ENCODE measurements around the gene BAHCC1.

Gene BAHCC1

DNA sequence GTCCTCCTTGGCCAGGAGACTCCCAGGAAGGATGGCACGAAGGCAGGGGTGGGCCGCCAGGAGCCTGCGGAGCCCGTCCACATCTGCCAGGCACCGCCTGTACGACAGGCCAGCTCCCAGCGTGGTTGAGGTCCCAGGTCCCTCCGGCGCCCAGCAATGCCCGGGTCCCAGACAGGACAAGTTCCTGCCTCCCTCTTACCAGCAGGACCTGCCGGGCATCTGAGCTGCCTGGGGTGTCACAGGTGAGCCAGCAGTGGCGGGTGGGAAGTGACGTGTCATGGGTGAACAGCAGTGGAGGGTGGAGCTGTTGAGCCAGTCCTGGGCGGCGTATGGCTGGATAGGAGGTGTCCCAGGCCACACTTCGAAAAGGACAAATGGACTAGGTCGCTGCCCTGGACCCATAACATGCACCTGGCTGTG, 15.7 kb upstream of the BAHCC1 start:
- H3K4me3 ChIP-seq (ENCODE audit: low read depth, low read length): no peak overlapping the region
- TF ChIP-seq, protein P1, sequence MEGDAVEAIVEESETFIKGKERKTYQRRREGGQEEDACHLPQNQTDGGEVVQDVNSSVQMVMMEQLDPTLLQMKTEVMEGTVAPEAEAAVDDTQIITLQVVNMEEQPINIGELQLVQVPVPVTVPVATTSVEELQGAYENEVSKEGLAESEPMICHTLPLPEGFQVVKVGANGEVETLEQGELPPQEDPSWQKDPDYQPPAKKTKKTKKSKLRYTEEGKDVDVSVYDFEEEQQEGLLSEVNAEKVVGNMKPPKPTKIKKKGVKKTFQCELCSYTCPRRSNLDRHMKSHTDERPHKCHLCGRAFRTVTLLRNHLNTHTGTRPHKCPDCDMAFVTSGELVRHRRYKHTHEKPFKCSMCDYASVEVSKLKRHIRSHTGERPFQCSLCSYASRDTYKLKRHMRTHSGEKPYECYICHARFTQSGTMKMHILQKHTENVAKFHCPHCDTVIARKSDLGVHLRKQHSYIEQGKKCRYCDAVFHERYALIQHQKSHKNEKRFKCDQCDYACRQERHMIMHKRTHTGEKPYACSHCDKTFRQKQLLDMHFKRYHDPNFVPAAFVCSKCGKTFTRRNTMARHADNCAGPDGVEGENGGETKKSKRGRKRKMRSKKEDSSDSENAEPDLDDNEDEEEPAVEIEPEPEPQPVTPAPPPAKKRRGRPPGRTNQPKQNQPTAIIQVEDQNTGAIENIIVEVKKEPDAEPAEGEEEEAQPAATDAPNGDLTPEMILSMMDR (IDR thresholded peaks at IDR 0.05; ENCODE audit: borderline replicate concordance, insufficient read depth, low read depth, low read length): no peak

DNA sequence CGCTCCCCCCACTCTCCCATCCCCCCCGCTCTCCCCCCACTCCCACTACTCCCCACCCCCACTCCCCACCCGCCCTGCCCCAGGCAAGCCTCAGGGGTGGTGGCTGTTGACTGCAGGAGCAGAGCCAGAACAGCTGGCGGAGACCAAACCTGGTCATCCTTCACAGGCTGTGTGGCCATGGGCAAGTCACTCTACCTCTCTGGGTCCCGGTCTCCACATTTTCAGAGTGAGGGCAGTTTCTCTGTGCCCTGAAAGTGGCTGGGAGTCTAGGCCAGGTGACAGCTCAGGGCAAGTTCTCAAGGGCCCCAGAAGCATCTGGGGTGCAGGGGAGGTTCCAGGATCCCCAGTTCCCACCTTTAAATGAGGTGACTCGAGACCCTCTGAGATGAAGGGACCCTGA, 15.1 kb upstream of the BAHCC1 start:
- TF ChIP-seq, protein P1 (IDR thresholded peaks at IDR 0.05; ENCODE audit: borderline replicate concordance, insufficient read depth, low read depth, low read length): no peak

DNA sequence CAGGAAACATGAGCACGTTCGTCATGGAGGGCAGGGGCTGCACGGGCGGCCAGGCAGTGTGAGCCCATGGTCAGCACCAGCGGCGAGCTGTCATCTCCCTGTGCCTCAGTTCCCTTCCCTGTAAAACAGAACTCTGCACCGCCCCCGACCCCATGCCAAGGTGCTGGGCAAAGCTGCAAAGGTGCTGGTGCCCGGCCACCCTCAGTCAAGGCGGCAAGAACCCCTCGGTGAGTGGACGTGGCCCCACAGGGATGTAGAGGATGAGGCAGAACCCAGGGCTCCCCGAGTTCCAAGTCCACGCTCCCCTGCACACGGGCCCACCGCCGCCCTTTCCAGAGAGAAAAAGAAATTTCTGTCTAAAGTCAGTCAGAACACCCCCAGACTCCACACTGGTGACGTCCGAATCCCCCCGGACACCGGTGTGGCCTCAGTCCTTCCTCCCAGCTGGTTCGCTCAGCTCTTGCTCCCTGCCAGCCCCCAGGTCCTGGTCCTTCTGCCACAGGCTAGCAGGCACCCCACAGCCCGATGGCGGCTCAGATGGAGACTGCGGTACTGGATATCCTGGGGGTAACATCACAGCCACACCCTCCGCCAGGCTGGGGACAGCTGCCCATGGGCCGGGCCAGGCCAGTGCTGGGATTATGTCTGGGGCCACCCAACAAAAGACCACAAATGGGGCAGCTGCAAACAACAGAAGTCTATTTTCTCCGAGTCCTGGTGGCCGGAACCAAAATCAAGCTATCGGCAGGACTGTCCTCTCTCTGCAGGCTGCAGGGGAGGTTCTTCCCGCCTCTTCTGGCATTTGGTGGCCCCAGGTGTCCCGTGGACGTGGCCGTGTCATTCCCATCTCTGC, 14.4 kb upstream of the BAHCC1 start:
- no peak overlapping the region for H3K4me3 ChIP-seq (ENCODE audit: low read depth, low read length)
- TF ChIP-seq, protein P1 (IDR thresholded peaks at IDR 0.05; ENCODE audit: borderline replicate concordance, insufficient read depth, low read depth, low read length): no peak

More for the DNA sequence above, 15.1 kb upstream of the BAHCC1 start:
- H3K4me3 ChIP-seq (ENCODE audit: low read depth, low read length): no peak overlapping the region

DNA sequence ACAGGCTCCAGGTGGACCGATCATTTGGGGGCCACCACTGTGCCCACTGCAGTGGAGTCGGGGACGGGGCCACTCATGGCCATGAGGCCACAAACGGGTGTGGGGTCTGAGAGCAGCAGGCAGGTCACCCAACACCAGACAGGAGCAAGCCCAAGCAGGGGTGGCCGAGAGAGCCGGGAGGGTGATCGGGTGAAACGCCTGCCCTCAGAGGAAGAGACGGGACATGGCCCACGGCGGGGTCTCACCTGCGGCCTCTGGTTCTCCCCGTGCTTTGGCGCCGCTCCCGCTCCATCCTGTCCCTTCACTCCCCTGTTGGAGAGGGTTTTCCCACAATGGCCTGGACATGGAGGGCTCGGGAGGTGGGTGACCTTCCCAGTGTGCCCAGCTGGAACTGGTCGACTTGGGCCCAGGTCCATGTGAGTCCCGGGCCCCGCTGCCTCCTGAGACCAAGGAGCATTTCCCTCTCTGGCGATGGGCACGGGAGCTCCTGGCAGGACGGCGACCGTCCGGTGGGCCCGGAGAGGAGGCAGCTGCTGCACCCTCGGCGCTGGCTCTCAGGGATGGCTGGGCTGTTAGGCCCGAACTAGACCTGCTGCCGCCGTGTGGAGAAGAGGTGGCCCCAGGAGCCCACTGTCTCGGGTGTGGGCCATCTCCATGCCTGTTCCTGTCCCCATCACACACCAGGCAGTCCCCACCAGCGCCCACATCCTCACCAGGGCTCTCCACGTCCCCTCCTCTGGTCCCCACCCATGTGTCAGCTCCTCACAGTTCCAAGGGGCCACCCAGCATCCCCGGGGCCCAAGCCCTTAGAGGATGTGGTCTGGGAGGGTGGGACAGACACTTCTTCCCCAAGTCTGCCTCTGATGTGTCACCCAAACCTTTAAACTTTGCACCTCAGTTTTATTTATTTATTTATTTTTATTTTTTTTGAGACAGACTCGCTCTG, 13.4 kb upstream of the BAHCC1 start:
- TF ChIP-seq, protein P1 (IDR thresholded peaks at IDR 0.05; ENCODE audit: borderline replicate concordance, insufficient read depth, low read depth, low read length): no peak
- H3K4me3 ChIP-seq (ENCODE audit: low read depth, low read length): no peak overlapping the region

DNA sequence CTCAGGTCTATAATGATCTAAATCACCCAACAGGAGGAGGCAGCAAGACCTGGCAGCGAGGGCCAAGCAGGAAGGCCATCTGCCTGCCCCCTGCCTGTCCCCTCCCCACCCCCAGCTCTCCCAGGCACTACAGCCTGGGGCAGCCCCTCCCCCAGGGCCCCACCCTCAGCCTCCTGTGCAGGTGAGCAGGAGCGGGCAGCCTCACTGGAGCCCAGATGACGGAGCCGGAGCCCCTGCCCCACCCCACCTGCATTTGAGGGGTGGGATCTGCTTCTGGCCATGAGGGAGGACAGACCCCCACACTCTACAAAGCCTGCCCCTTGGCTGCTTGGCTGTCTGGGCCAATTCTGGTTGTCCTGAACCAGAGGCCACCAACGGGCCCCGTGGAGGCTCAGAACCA, 12.4 kb upstream of the BAHCC1 start:
- no peak overlapping the region for H3K4me3 ChIP-seq (ENCODE audit: low read depth, low read length)
- TF ChIP-seq, protein P1 (IDR thresholded peaks at IDR 0.05; ENCODE audit: borderline replicate concordance, insufficient read depth, low read depth, low read length): no peak

DNA sequence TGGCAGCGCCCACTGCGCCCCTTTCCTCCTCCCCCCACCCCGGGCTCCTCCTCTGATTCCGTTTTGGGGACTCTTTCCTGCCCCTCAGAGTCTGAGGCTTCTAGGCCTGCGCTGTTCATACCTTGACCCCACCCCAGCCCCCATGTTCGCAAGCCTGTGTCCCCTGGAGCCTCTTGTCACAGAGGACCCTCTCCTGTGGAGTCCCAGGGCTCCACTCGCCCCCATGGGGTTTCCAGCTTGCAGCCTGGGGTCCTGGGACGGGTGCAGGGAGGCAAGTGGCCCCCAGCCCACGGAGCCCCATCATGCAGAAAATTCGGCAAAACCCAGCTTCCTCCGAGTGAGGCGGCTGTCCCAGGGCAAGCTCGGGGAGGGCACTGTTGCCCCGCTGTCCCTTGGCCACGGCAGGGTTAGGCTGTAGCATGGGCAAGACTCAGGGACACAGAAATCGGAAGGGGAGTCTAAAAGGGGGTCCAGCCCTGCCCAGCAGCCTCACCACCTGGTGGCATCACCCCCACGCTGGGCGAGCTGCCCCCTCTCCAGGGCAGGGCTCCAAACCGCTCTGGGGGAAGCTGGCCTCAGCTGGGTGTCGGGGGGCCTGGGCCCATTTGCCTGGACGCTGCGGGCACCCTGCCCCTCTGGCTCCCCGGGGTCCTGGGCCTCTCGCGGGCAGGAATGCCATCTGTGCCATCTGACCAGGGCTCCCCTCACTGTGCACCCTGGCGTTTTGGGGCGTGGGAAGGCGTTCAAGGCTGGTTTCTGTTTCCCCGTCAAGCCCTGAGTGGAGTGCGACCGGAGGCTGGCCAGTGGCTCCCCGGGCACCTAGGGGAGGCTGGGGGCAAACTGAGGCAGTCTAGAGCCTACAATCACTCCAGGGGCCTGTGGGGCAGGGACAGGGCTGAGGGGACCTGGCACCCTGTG, 11.5 kb upstream of the BAHCC1 start:
- H3K4me3 ChIP-seq (ENCODE audit: low read depth, low read length): no peak overlapping the region
- TF ChIP-seq, protein P1 (IDR thresholded peaks at IDR 0.05; ENCODE audit: borderline replicate concordance, insufficient read depth, low read depth, low read length): no peak
